ENCODE results near the gene DSCAML1.

Gene DSCAML1

DNA sequence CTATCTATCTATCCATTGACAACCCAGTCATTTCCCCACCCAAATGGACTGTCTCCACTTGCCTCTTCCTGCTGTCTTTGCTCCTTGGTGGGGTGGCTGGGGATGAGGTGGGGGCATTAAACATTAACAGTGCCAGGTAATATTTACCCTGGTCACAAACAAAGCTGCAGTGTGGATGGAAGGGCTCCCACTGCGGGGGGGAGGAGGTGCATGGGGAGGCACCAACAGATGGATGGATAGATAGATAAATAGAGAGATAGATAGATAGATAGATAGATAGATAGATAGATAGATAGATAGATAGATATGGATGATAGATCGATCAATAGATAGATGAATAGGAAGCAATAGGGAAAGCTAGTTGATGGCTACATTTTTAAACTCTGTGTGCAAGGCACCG, 29.8 kb upstream of the DSCAML1 start:
- H3K27ac Mint-ChIP-seq = no peak overlapping the region
- H3K4me3 Mint-ChIP-seq = no peak overlapping the region
- DNase-seq (no peak), ATAC-seq (no peak)
- H3K9me3 Mint-ChIP-seq = no peaks in the 10 kb centered on the region
- H3K36me3 Mint-ChIP-seq (ENCODE audit: low read depth) = no peaks in the 10 kb centered on the region
- H3K4me1 Mint-ChIP-seq = peaks cover 91% of the 10 kb centered on the region
- no peaks in the 10 kb centered on the region for H3K27me3 Mint-ChIP-seq

DNA sequence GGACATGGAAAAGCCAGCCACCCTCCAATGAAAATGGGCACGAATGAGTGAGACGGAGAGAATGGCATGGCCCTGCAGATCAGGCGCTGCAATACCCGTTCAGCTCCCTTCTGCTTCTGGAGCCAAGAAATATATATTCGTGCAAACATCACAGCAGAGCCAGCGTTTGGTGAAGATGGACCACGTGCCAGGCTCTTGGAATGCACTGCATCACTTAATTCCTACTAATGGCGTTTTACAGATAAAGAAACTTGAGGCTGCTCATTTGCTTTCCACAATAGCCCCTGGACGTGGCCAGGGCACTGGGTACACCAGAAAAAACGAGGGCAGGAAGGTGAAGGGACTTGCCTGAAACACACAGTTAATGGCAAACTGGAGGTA, 29.2 kb upstream of the DSCAML1 start:
- H3K9me3 Mint-ChIP-seq = no peaks in the 10 kb centered on the region
- peaks cover 90% of the 10 kb centered on the region for H3K4me1 Mint-ChIP-seq
- H3K36me3 Mint-ChIP-seq (ENCODE audit: low read depth) = no peaks in the 10 kb centered on the region
- no peaks in the 10 kb centered on the region for H3K27me3 Mint-ChIP-seq
- DNase-seq (no peak), ATAC-seq (no peak)
- no peak overlapping the region for H3K4me3 Mint-ChIP-seq
- no peak overlapping the region for H3K27ac Mint-ChIP-seq

DNA sequence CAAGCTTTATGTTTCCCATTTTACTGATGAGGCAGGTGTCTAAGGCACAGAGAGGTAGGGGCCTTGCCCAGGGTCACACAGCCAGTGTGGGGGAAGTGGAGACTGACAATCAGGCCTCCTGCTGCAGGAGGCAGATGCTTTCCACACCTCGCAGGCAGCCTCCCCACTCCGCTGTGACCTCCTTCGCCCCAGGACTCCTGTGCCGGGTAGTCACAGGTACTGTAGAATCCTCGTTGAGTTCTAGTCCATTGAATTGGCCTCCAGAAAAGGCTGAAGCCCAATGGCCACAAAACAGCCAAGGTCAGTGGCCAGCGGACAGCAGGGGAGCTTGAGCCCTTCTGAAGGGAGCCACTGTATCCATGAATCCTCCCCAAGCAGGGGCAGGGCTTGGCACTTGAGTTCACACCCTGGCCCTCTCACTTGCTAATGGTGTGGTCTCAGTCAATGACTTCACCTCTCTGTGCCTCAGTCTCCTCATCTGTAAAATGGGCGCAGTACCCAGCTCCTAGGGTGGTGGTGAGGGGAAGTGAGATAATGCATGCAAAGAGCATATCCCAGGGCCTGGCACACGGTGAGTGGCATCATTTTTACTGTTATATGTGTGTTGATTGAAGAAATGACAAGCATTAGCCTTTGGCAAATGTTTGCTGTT, 28.6 kb upstream of the DSCAML1 start:
- H3K36me3 Mint-ChIP-seq (ENCODE audit: low read depth) = no peaks in the 10 kb centered on the region
- H3K4me1 Mint-ChIP-seq = peaks cover 84% of the 10 kb centered on the region
- no peak for ATAC-seq

DNA sequence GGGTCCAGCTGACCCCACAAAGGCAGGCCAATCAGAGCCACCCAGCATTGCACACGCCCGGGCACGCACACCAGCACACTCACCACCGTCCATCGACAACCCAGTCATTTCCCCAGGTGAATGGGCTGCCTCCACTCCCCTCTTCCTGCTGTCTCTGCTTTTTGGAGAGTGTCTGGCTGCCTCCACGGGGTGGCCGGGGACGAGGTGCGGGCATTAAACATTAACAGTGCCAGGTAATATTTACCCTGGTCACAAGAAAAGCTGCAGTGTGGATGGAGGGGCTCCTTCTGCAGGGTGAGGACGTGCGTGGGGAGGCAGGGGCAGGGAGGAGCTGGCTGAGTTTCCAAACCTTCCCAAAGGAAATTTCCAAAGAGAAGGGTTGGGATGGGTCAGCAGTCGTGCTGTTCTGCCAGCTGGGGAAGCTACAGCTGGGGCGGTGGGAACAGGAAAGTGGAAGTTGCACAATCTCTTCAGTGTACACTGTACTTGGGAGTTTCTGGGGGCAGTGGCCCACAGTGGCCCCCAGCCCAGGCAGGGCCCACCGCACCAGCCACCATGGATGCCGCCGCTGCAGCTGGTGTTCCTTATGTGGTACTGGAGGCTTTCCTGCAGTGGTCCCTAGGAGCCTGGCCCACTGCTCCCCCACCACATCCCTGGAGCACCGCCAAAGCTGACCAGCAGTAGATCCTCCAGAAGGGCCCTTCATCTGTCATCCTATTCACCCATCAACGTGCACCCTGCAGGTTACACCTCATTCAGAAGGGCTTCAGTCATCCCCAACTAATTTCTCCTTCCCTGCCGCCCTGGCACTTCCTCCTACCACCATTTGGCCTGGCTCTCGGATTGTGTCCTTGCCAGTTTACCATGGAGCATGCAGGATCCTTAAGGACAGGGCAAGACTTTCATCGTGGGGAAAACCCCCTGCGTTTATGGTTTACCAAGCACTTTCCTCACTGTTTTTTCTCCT, 27.8 kb upstream of the DSCAML1 start, which contains the start of gene FXYD2:
FXYD2 (minus strand) TSS at position 174 of the 967 bp plus-strand sequence; CDS start at position 108, 66 bp downstream.
- no peaks in the 10 kb centered on the region for H3K27me3 Mint-ChIP-seq
- H3K4me1 Mint-ChIP-seq = peaks cover 76% of the 10 kb centered on the region
- no peak for DNase-seq
- H3K4me3 Mint-ChIP-seq = peak within 1 kb of the TSS; percentile 11
- H3K36me3 Mint-ChIP-seq (ENCODE audit: low read depth) = no peaks in the 10 kb centered on the region
- no peak for ATAC-seq
- H3K27ac Mint-ChIP-seq = peak within 1 kb of the TSS; percentile 74
- no peaks in the 10 kb centered on the region for H3K9me3 Mint-ChIP-seq

More for the DNA sequence above, 28.6 kb upstream of the DSCAML1 start:
- H3K27ac Mint-ChIP-seq = no peak overlapping the region
- H3K4me3 Mint-ChIP-seq = no peak overlapping the region
- no peaks in the 10 kb centered on the region for H3K9me3 Mint-ChIP-seq
- no peaks in the 10 kb centered on the region for H3K27me3 Mint-ChIP-seq
- DNase-seq = no peak

DNA sequence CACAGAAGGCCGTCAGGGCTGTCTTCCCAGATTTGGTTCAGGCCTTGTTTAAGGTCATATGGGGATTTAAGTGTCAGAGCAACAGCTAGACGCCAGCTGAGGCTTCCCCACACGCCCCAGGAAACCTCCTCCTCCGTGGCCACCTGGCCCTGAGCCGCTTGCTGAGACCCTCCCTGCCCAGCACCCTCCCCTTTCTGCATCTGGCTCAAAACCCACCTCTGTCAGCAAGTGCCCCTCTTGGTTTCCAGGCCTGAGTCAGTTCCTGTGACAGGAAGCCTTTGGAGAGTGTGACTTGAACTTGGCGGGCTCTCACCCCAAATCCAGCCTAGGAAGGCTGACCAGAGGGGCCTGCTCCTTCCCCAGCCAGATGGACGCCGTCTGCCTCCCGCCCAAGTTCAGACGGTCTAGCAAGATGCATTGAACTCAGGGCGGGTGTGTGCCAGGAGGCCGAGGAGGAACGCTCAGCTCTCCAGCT, 27.0 kb upstream of the DSCAML1 start:
- Mint-ChIP-seq H3K27ac (peak overlapping the region; percentile 74), H3K27me3 (no peaks in the 10 kb centered on the region), H3K9me3 (no peaks in the 10 kb centered on the region), H3K36me3 (ENCODE audit: low read depth) (no peaks in the 10 kb centered on the region), H3K4me1 (peaks cover 69% of the 10 kb centered on the region), H3K4me3 (peak overlapping the region; percentile 3)
- no peak for DNase-seq
- ATAC-seq = no peak

DNA sequence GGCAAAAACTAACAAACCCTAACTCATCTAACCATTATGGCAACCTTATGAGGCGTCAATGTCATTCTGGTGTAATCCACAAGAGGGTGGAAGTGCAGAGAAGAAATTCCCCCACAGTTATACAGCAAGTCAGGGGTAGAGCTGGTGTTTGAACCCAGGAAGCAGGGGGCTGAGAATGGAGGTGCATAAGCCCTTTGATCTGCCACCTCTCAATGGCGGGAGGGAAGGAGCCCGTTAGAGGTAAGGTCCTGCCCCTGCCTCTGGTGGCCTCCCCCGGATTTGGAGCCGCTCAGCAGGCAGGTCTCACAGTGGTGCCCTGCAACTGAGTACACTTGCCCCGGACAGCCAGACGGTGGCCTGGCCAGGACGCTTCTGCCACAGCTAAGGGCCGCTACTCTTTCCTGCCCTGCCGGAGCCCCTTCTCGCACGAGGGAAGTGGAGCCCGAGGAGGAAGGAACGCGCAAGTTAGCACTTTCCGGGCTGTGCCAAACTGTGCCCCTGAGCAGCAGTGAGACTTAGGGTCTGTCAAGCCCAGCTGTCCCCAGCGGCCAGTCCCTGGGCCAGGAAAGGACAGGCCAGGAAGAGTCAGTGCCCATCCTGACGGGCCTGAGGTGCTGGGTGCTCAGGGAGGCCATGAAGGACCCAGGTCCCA, 26.4 kb upstream of the DSCAML1 start:
- Mint-ChIP-seq H3K27me3 (no peaks in the 10 kb centered on the region), H3K36me3 (ENCODE audit: low read depth) (peaks cover under 1% of the 10 kb centered on the region), H3K4me3 (peak overlapping the region; percentile 15), H3K4me1 (peaks cover 69% of the 10 kb centered on the region), H3K27ac (peak overlapping the region; percentile 74), H3K9me3 (no peaks in the 10 kb centered on the region)
- peak; percentile 44 for ATAC-seq
- peak; percentile 53 for DNase-seq

DNA sequence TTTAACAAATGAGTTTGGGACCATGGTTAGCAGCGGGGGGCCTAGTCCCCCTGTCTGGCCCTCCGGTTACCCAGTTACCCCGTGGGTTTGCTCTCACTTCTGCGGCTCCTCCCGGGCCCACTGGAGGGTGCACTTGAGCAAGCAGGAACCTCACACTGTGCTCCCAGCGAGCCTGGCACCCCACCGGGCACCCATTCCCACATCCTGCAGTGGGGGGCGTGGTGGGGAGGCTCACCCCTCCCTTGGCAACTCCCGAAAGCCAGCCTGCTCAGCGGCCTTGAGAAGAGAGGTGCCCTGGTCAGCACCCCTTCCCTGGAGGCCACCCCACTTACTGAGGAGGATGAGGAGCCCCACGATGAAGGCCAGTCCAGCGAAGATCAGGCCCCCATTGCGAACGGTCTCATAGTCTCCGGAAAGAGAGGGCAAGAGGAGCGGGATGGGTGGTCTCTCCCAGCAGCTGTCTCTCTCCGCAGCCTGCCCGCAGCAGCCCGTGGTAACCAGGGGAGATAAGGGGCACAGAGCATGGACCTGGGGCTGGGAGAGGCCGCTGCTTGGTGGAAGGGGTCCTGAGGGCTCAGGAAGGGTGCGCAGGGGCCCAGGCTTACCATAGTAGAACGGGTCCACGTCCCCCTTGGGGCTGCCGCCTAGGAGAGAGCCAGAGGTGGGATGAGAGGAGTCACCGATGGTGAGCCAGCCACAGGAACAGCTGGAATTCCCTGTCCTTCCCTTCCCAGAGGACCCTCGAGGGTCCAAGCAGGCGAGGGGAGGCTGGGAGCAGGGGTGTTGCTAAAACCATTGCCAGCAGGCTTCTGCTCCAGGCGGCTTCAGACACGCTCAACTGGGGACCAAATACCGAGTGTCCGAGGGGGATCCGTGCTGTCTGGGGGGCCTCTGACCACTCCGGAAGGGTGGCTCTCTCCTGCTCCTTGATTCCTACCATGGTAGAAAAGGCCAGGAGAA, 25.3 kb upstream of the DSCAML1 start:
- ATAC-seq (peak; percentile 38), DNase-seq (peak; percentile 79)
- H3K4me3 Mint-ChIP-seq = peak overlapping the region; percentile 38
- H3K4me1 Mint-ChIP-seq = peaks cover 69% of the 10 kb centered on the region
- no peaks in the 10 kb centered on the region for H3K9me3 Mint-ChIP-seq
- H3K36me3 Mint-ChIP-seq (ENCODE audit: low read depth) = peaks cover 5% of the 10 kb centered on the region
- H3K27me3 Mint-ChIP-seq = no peaks in the 10 kb centered on the region
- peak overlapping the region; percentile 79 for H3K27ac Mint-ChIP-seq

DNA sequence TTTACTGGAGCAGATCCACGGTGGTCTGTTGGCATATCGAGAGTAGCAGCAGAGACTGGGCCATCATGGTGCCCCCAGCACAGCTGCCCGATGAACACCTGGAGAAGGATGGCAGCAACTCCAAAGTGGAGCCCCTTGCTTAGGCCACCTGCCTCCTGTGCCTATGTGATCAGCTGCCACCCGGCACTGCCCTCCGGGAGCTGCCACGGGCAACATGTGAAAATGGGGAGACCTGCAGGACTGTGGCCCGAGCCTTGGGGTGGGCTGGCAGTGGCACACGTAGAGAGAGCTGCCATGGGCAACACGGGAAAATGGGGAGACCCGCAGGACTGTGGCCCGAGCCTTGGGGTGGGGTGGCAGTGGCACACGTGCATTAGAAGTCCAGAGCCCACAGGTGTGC, 24.4 kb upstream of the DSCAML1 start:
- no peak for DNase-seq
- no peak overlapping the region for H3K4me3 Mint-ChIP-seq
- H3K27ac Mint-ChIP-seq = no peak overlapping the region
- no peak for ATAC-seq
- peaks cover 71% of the 10 kb centered on the region for H3K4me1 Mint-ChIP-seq
- peaks cover 5% of the 10 kb centered on the region for H3K36me3 Mint-ChIP-seq (ENCODE audit: low read depth)
- H3K27me3 Mint-ChIP-seq = no peaks in the 10 kb centered on the region
- H3K9me3 Mint-ChIP-seq = no peaks in the 10 kb centered on the region

DNA sequence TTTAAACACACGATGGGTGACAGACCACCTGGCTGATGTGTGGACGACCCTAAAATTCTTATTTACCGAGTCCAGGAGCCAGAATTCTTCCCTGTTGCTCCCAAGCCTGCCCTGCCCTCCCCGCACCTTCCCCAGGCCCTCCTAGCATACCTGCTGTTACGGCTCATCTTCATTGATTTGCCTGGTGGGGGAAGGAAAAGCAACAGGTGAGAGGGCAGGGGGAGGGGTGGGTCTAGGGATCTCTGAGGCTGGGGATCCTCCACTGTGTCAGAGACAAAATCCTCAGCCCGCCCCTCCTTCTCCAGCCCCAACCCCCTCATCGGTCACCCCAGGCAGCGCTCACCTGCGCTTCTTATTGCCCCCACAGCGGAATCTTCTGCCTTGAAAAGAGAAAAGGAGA, 23.5 kb upstream of the DSCAML1 start:
- ATAC-seq = no peak
- no peak overlapping the region for H3K27ac Mint-ChIP-seq
- no peaks in the 10 kb centered on the region for H3K27me3 Mint-ChIP-seq

DNA sequence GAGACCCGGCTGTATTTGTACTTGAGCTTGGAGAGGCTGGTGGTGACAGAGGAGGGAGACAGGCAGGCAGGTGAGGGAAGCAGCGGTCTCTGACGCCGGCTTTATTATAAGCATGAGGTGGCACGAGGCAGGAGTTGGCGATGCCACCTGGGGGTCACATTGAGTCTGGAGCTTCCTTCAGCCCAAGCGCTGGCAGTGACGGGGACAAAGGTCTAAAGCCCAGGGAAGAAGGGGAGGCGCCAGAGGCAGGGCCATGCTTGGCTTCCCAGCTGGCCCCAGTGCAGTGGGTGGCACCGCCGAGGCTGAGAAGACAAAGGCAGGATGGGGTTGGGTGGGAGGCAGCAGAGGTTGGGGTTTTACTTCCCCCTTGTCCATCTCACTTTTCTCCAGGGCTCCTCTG, 23.1 kb upstream of the DSCAML1 start:
- Mint-ChIP-seq H3K27me3 (no peaks in the 10 kb centered on the region), H3K4me1 (peaks cover 74% of the 10 kb centered on the region), H3K36me3 (ENCODE audit: low read depth) (peaks cover 5% of the 10 kb centered on the region), H3K9me3 (no peaks in the 10 kb centered on the region), H3K27ac (peak overlapping the region; percentile 34), H3K4me3 (no peak overlapping the region)
- DNase-seq (no peak), ATAC-seq (no peak)

More for the DNA sequence above, 23.5 kb upstream of the DSCAML1 start:
- Mint-ChIP-seq H3K36me3 (ENCODE audit: low read depth) (peaks cover 5% of the 10 kb centered on the region), H3K9me3 (no peaks in the 10 kb centered on the region), H3K4me1 (peaks cover 74% of the 10 kb centered on the region), H3K4me3 (no peak overlapping the region)
- DNase-seq = no peak

DNA sequence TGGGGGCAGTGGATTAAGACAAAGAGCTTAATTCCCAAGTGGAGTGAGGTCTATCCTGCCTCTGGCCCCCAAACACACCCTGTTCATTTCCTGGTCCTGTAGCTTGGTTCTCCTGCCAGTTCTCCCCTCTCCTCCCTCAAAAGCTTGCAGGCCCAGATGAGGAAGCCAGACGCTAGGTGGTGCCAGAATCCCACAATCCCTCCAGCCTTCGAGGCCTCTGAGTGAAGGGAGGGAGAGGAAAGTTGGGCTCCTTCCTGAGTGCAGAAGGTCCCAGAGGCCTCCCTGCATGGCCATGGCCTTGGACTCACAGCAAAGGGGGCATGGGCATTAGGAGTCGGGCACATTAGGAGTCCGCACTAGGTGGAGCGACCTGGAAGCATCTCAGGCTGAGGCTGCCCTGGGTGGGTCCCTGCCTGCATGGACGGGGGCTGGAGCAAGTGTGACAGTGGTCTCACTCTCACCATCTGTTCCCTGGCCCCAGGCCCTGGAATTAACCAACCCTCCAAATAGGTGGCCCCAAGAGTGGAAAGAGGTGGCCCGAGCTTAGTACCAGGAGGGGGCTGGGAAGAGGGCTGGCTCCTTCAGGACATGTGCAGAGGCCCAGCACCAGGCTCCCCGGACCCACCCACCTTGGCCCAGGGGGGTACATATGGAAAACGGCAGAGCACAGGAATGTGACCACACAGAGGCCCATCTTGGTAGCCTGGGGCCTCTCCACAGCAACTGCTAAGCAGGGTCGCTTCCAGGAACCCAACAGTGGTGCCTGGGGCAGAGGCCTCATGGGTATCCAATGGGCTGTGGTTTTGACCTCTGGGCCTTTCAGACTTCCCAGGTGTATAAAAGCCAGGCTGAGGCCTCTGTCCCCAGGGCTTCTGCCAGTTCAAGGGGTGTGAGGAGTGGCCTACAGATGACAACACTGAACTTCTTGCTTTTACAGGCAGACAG, 22.4 kb upstream of the DSCAML1 start:
- H3K4me1 Mint-ChIP-seq = peaks cover 74% of the 10 kb centered on the region
- no peak for ATAC-seq
- H3K4me3 Mint-ChIP-seq = no peak overlapping the region

DNA sequence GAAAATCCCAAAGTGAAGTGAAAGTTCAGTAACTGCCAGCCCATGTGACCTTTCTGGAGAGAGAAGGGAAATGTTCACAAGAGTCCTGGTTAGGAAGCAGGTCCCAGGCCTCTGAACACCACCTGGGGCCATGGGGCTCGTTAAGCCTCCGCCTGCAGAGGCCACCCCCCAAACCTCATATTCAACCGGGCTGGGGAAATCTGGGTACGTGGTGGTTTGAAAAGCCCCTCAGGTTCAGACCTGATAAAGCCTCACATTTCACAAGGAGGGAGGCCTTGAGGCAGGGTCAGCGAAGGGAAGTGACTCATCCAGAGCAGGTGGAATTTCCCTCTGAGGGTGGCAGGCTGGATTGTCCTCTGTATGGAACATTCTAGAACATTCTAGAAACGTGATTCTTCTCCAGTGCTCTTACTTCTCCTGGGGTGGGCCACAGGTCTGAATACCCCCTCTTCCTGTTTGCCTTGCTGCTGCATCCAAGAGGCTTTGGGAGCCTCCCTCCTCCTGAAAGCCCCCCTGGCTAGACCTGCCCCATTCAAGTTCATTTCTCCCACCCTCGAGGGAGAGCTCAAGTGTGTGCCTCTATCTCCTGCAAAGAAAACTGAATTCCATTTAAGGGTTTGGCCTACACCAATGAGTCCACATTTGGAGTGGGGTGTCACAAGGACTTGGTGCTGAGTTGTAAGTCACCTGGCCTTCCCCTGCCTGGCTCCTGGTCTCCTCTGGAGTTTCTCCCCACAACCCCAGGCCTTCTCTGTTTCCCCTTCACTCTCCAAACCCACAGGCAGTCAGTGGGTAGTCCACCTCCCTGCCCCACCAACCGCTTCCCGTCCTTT, 21.2 kb upstream of the DSCAML1 start:
- DNase-seq = peak; percentile 63
- ATAC-seq = peak; percentile 47

More for the DNA sequence above, 22.4 kb upstream of the DSCAML1 start:
- Mint-ChIP-seq H3K9me3 (no peaks in the 10 kb centered on the region), H3K36me3 (ENCODE audit: low read depth) (peaks cover 5% of the 10 kb centered on the region), H3K27me3 (no peaks in the 10 kb centered on the region), H3K27ac (peak overlapping the region; percentile 99)
- no peak for DNase-seq

More for the DNA sequence above, 21.2 kb upstream of the DSCAML1 start:
- Mint-ChIP-seq H3K36me3 (ENCODE audit: low read depth) (peaks cover 5% of the 10 kb centered on the region), H3K27me3 (no peaks in the 10 kb centered on the region), H3K4me3 (peak overlapping the region; percentile 72), H3K27ac (peak overlapping the region; percentile 99), H3K9me3 (no peaks in the 10 kb centered on the region), H3K4me1 (peaks cover 72% of the 10 kb centered on the region)
